H9 (cell line): ENCODE data around the gene TAS2R1. TPM values are rescaled to one million over a fixed set of nuclear protein-coding genes. Genes with fewer than 3 reads are reported as not detected.

Experiments
- DNase-seq: peaks from one replicate; pipeline ENCODE4 v3.0.0-alpha.2; 2017
- H2AFZ ChIP-seq: one replicate; pipeline ENCODE4 v1.6.1; 2013; ENCODE audit warnings: mild to moderate bottlenecking, low read length, control low read depth, moderate library complexity
- H2AK5ac ChIP-seq: 2 replicates; pipeline ENCODE4 v1.6.1; 2013; ENCODE audit warnings: low read length, control low read depth, mixed read lengths; ENCODE audit not compliant: insufficient read length
- H2BK120ac ChIP-seq: one replicate; pipeline ENCODE4 v1.6.1; 2013; ENCODE audit warnings: low read depth, mild to moderate bottlenecking, low read length, control low read depth, inconsistent platforms; ENCODE audit not compliant: poor library complexity, severe bottlenecking
- H2BK12ac ChIP-seq: 2 replicates; pipeline ENCODE4 v1.6.1; 2013; ENCODE audit warnings: low read length, control low read depth, mixed read lengths, low read depth; ENCODE audit not compliant: insufficient read length
- H2BK15ac ChIP-seq: 2 replicates; pipeline ENCODE4 v1.6.1; 2013; ENCODE audit warnings: low read depth, low read length, control low read depth
- H2BK20ac ChIP-seq: one replicate; pipeline ENCODE4 v1.6.1; 2013; ENCODE audit warnings: low read depth, mild to moderate bottlenecking, low read length, control low read depth, inconsistent platforms; ENCODE audit not compliant: poor library complexity, severe bottlenecking
- H2BK5ac ChIP-seq: 2 replicates; pipeline ENCODE4 v1.6.1; 2013; ENCODE audit warnings: low read length, control low read depth, mixed read lengths; ENCODE audit not compliant: insufficient read length
- H3K14ac ChIP-seq: 2 replicates; pipeline ENCODE4 v1.6.1; 2013; ENCODE audit warnings: low read length, control low read depth; ENCODE audit not compliant: insufficient read depth
- H3K18ac ChIP-seq: 2 replicates; pipeline ENCODE4 v1.6.1; 2013; ENCODE audit warnings: low read depth, mild to moderate bottlenecking, mixed read lengths, low read length, control low read depth; ENCODE audit not compliant: insufficient read length
- H3K23ac ChIP-seq: 2 replicates; pipeline ENCODE4 v1.6.1; 2013; ENCODE audit warnings: low read length, control low read depth, mixed read lengths, low read depth; ENCODE audit not compliant: insufficient read length
- H3K23me2 ChIP-seq: 2 replicates; pipeline ENCODE4 v1.6.1; 2013; ENCODE audit warnings: low read depth, mild to moderate bottlenecking, mixed read lengths, low read length, control low read depth; ENCODE audit not compliant: insufficient read length, poor library complexity, severe bottlenecking
- H3K27ac ChIP-seq: 2 replicates; pipeline ENCODE4 v1.5.1; 2013; ENCODE audit warnings: low read length, control low read depth, mixed read lengths, low read depth; ENCODE audit not compliant: insufficient read length
- H3K27me3 ChIP-seq: 2 replicates; pipeline ENCODE4 v1.6.1; 2013; ENCODE audit warnings: low read length, control low read depth, inconsistent platforms; ENCODE audit not compliant: insufficient read depth
- H3K4ac ChIP-seq: 2 replicates; pipeline ENCODE4 v1.6.1; 2013; ENCODE audit warnings: low read depth, mild to moderate bottlenecking, control low read depth, inconsistent platforms, low read length, moderate library complexity
- H3K4me1 ChIP-seq: 2 replicates; pipeline ENCODE4 v1.6.1; 2013; ENCODE audit warnings: low read length, control low read depth, inconsistent platforms; ENCODE audit not compliant: insufficient read depth
- H3K4me2 ChIP-seq: 2 replicates; pipeline ENCODE4 v1.6.1; 2013; ENCODE audit warnings: low read length, control low read depth, mixed read lengths; ENCODE audit not compliant: insufficient read length, insufficient read depth
- H3K56ac ChIP-seq: 2 replicates; pipeline ENCODE4 v1.6.1; 2013; ENCODE audit warnings: low read depth, mild to moderate bottlenecking, mixed read lengths, low read length, control low read depth; ENCODE audit not compliant: insufficient read length
- H3K79me1 ChIP-seq: 2 replicates; pipeline ENCODE4 v1.6.1; 2013; ENCODE audit warnings: low read depth, mild to moderate bottlenecking, moderate library complexity, low read length, control low read depth, inconsistent platforms; ENCODE audit not compliant: insufficient read depth, poor library complexity, severe bottlenecking
- H3K79me2 ChIP-seq: 2 replicates; pipeline ENCODE4 v1.6.1; 2013; ENCODE audit warnings: low read length, control low read depth, inconsistent platforms; ENCODE audit not compliant: insufficient read depth
- H3K9ac ChIP-seq: 2 replicates; pipeline ENCODE4 v1.6.1; 2013; ENCODE audit warnings: low read length, control low read depth, mixed read lengths; ENCODE audit not compliant: insufficient read length; ENCODE audit errors: extremely low read depth
- H3K9me3 ChIP-seq: one replicate; pipeline ENCODE4 v1.6.1; 2013; ENCODE audit warnings: low read depth, low read length, inconsistent platforms; ENCODE audit not compliant: control insufficient read depth
- H3T11ph ChIP-seq: one replicate; pipeline ENCODE4 v1.6.1; 2013; ENCODE audit warnings: mild to moderate bottlenecking, low read length, control low read depth, inconsistent platforms
- H4K20me1 ChIP-seq: one replicate; pipeline ENCODE4 v1.6.1; 2013; ENCODE audit not compliant: control insufficient read depth, insufficient read length, insufficient read depth
- H4K5ac ChIP-seq: 2 replicates; pipeline ENCODE4 v1.6.1; 2013; ENCODE audit warnings: low read depth, mild to moderate bottlenecking, mixed read lengths, low read length, control low read depth; ENCODE audit not compliant: insufficient read length
- H4K8ac ChIP-seq: replicated peaks from 2 replicates; pipeline ENCODE4 v1.6.1; 2013; ENCODE audit warnings: low read length, control low read depth, mixed read lengths, low read depth; ENCODE audit not compliant: insufficient read length
- H4K91ac ChIP-seq: 2 replicates; pipeline ENCODE4 v1.6.1; 2013; ENCODE audit warnings: low read depth, mild to moderate bottlenecking, moderate library complexity, mixed read lengths, low read length, control low read depth; ENCODE audit not compliant: insufficient read length
- H3K27ac Mint-ChIP-seq, 3 experiments: 2 replicates in 2 of 3; 3 replicates in 1 of 3; pipeline ENCODE4 v1.8.0; 2020 to 2021; ENCODE audit warnings: mixed read lengths in 3 of 3, mild to moderate bottlenecking in 1 of 3, moderate library complexity in 1 of 3
- H3K27me3 Mint-ChIP-seq: 2 replicates; pipeline ENCODE4 v1.8.0; 2021; ENCODE audit warnings: low read depth, mild to moderate bottlenecking, moderate library complexity, mixed read lengths
- H3K36me3 Mint-ChIP-seq, 3 experiments: 2 replicates in 2 of 3; 3 replicates in 1 of 3; pipeline ENCODE4 v1.8.0; 2020 to 2021; ENCODE audit warnings: low read depth in 3 of 3, mixed read lengths in 3 of 3; ENCODE audit not compliant: insufficient read depth in 1 of 3
- H3K4me1 Mint-ChIP-seq, 2 experiments: 2 replicates each; pipeline ENCODE4 v1.8.0; 2020; ENCODE audit warnings: mixed read lengths in 2 of 2
- H3K4me3 Mint-ChIP-seq, 2 experiments: 2 replicates in 1 of 2; 3 replicates in 1 of 2; pipeline ENCODE4 v1.8.0; 2020 to 2021; ENCODE audit warnings: mild to moderate bottlenecking in 2 of 2, mixed read lengths in 2 of 2, moderate library complexity in 1 of 2
- H3K9me3 Mint-ChIP-seq, 2 experiments: 2 replicates in 1 of 2; 3 replicates in 1 of 2; pipeline ENCODE4 v1.8.0; 2020; ENCODE audit warnings: mild to moderate bottlenecking in 2 of 2, mixed read lengths in 2 of 2, moderate library complexity in 1 of 2
- CTCF ChIP-seq: fragments of 200-600 bp; sonication (generic); conservative IDR thresholded peaks from 3 replicates; pipeline ENCODE4 v1.8.0; 2021; ENCODE audit warnings: antibody characterized with exemption, mild to moderate bottlenecking
- WGBS: extraction: QIAGEN DNeasy Blood & Tissue Kit; methylation state at CpG from one replicate; pipeline ENCODE4 v1.1.7; 2013; ENCODE audit warnings: missing lambda C conversion rate, low lambda C conversion rate, mixed read lengths; ENCODE audit not compliant: insufficient read length; ENCODE audit errors: extremely low coverage; 5-methylcytosine and 5-hydroxymethylcytosine counted together
- total RNA-seq: library from RNA; stranded (reverse); gene quantifications from 2 replicates; pipeline ENCODE4 v1.2.1, GENCODE V29; 2021

TAS2R1 gene
- total RNA-seq, 1 experiment from 2014 or later = not detected

- Histone ChIP-seq H4K5ac (no peak overlapping the region), H2BK12ac (no peak overlapping the region), H3K79me1 (no peaks in the 10 kb centered on the region), H3K18ac (no peak overlapping the region), H3K23ac (no peak overlapping the region), H3K27ac (no peak overlapping the region), H3K4me1 (no peaks in the 10 kb centered on the region), H2BK20ac (no peak overlapping the region), H4K91ac (no peak overlapping the region), H3T11ph (no peak overlapping the region), H3K79me2 (no peaks in the 10 kb centered on the region), H3K9ac (no peak overlapping the region), H2BK15ac (no peak overlapping the region), H2BK5ac (no peak overlapping the region), H3K23me2 (no peaks in the 10 kb centered on the region), H2AK5ac (no peak overlapping the region), H3K27me3 (no peaks in the 10 kb centered on the region), H3K4me2 (no peak overlapping the region), H3K4ac (no peak overlapping the region), H3K14ac (no peak overlapping the region), H2BK120ac (no peak overlapping the region), H3K56ac (no peak overlapping the region), H4K20me1 (no peaks in the 10 kb centered on the region), H4K8ac (no peak overlapping the region), H2AFZ (no peak overlapping the region), H3K9me3 (no peaks in the 10 kb centered on the region)
- no peak overlapping the region for H3K4me3 Mint-ChIP-seq
- no peaks in the 10 kb centered on the region for H3K36me3 Mint-ChIP-seq
- no peak for TF ChIP-seq CTCF
- H3K4me1 Mint-ChIP-seq = no peaks in the 10 kb centered on the region
- H3K27ac Mint-ChIP-seq = no peak overlapping the region
- DNase-seq = no peak
- no peaks in the 10 kb centered on the region; the same call in 1 of the 2 replicates for H3K27me3 Mint-ChIP-seq
- WGBS = no CpG with 5 or more reads among the region's 2 CpGs
- peaks cover 0 to 8% of the 10 kb centered on the region in 2 experiments; a peak in 3 of 5 replicates for H3K9me3 Mint-ChIP-seq
Measured at GRCh38 chr5:9608093-9608492, 22.1 kb downstream of the TAS2R1 start.
